GM19099 (cell line): Measurements from ENCODE around the gene SPATA4.

Experiments used
- POLR2A ChIP-seq: IDR thresholded peaks from 3 replicates; pipeline ENCODE4 v1.6.1; 2011; ENCODE audit warnings: low read depth; ENCODE audit not compliant: insufficient read length; ENCODE audit errors: extremely low read depth

SPATA4 gene

DNA sequence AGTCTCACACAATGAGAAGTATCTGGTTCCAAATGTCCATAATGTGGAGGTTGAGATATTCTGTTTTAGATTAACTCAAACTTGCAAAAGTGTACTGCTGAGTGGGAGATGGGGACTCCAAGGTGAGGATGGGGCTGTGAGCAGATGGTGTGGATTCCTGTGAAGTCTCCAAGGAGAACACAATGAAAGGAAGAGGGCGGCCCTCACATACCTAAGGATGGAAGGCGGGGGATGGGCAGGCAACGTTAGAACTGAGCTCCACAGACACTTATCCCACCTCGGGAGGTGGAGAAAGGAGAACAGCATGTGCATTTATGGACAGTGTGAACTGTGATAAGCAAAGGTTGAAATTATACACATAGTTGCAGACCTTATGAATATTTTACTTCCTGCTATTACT is 9.9 kb upstream of the SPATA4 start:
- TF ChIP-seq POLR2A: no peak

DNA sequence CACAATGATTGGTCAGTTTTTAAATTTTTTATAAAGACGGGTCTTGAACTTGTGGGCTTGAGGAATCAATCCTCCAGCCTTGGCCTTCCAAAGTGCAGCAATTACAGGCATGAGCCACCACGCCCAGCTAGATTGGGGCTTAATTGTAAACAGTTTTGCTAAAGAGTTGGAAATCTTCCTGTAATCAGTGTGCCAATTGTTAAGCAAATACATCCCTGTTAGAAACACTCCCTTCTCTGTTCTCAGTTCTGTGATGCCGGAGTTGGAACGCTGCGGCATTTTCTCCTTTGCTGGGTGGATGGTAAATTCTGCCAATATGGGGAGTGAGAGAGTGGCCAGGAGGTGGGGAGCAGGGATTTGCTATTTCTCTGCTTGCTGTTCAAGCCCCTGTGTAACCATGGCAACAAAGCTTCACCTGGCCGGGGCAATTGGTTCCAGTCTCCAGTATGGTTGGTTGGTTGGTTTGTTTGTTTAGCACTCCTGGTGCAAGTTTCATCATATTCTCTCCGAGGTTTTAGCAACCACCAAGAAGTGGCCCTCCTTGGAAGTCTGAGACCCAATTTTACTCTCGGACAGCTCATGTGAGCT is 3.0 kb upstream of the SPATA4 start:
- TF ChIP-seq POLR2A: no peak

DNA sequence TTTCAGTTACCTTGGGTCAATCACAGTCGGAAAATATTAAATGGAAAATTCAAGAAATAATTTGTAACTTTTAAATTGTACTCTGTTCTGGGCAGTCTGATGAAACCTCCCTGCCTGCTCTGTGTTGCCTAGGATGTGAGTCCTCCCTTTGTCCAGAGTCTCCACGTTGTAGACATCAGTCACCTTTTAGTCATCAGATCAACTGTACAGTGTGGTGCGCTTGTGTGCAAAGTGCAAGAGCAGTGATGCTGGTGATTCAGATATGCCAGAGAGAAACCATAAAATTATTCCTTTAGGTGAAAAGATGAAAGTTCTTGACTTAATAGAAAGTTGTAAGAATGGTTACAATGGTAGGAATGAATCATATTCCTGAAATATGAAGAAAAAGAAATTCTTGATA is 1.4 kb downstream of the SPATA4 start:
- no peak for TF ChIP-seq POLR2A

GRCh38 chr4:176193126-176193525 is 2.3 kb downstream of the SPATA4 start:
- no peak for TF ChIP-seq POLR2A

GRCh38 chr4:176191974-176192373 is 3.4 kb downstream of the SPATA4 start:
- TF ChIP-seq POLR2A: no peak

GRCh38 chr4:176189891-176190795 is 5.2 kb downstream of the SPATA4 start:
- TF ChIP-seq POLR2A: no peak

- TF ChIP-seq POLR2A: no peak
Observed at GRCh38 chr4:176188654-176189053, 6.7 kb downstream of the SPATA4 start.

GRCh38 chr4:176187624-176188023 is 7.8 kb downstream of the SPATA4 start:
- TF ChIP-seq POLR2A: no peak

DNA sequence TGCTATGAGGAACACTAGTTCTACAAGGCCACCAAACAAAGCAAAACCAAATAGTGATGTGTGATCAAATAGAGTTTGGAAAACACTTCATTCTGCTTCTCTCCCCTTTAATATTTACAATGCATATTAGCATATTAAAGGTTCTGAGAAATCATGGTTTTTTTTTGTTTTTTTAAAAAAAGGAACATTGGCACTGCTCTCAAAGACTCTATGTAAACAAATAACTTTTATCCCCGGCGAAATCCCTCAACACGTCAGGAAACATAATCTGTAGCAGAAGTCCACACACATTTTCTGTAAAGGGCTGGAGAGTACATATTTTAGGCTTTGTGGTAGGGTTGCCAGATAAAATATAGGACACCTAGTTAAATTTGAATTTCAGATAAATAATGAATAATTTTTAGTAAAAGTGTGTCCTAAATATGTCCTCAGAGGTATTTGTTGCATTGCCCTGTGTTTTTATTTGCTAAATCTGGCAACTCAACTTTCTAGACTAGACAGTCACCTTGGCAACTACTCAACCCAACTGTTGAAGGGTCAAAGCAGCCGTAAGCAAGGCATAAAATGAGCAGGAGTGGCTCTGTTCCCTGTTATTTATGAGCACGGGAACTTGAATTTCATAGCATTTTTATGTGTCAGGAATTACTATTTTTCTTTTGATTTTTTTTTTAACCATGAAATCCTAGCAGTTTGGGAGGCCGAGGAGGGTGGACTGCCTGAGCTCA is 8.6 kb downstream of the SPATA4 start:
- TF ChIP-seq POLR2A: no peak

GRCh38 chr4:176186067-176186466 is 9.3 kb downstream of the SPATA4 start:
- TF ChIP-seq POLR2A: no peak

DNA sequence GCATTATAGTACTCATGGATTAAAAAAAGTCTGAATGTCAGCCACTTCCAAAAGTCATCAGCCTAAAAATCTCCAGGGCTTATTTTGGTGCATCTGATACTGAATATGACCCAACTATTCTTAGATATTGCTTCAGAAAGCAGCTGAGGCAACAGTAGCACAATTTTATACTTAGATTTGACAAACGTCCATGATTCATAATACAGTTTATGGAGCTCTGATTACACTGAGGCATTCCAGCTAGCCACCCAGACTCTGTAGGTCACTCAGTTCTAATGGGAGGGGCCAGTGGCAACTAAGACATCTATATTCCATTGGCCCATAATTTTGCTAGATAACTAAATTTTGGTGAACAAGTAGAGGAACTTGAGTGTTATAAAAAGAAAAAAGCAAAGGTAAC is 10.3 kb downstream of the SPATA4 start:
- TF ChIP-seq POLR2A: no peak

DNA sequence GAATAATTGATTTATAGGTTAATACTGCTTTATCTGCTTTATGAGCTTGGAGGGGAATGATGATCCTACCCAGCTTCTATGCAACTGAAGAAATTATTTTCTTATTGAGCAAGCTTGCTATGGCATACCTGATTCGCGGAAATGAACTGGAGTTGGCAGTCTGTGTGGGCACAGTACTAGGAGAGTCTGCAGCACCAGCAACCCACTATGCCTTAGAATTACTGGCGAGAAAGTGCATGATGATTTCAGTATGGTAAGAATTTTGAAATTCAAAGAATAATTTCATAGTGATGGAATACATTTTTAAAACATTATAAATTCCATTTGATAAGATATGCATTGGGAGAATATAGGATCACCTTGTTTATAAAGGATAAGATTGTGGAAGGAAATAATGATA is 32.3 kb downstream of the SPATA4 start:
- TF ChIP-seq POLR2A: no peak

DNA sequence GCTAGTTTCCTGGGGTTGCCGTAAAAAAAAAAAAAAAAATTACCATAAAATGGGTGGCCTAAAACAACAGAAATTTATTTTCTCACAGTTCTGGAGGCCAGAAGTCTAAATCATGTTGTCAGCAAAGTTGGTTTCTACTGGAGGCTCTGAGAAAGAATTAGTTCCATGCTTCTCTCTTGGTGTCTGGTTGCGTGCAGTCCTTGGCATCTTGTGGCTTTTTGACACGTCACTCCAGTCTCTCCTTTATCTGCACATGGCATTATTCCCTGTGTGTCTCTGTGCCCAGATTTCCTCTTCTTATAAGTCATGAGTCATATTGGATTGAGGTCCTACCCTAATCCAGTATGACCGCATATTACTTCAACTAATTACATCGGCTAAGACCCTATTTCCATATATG is 38.7 kb downstream of the SPATA4 start:
- no peak for TF ChIP-seq POLR2A

GRCh38 chr4:176153124-176153523 is 42.3 kb downstream of the SPATA4 start:
- no peak for TF ChIP-seq POLR2A

DNA sequence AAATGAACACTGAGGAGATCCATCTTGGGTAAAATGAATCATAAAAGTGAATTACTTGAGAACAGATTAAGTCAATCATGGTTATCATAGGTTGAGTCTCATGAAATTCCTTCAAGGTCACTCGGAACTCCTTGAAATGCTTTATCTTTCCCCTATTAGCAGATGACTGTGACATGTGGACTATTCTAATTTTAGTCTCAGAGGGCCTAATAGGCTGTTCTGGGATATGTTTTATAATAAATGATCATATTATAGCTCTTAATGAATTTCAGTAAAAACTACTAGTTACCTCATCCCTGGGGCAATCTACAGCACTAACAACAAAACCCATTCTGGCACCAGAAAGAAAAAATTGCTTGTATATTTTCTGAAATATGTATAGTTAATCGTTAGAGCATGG is 44.7 kb downstream of the SPATA4 start:
- TF ChIP-seq POLR2A: no peak

DNA sequence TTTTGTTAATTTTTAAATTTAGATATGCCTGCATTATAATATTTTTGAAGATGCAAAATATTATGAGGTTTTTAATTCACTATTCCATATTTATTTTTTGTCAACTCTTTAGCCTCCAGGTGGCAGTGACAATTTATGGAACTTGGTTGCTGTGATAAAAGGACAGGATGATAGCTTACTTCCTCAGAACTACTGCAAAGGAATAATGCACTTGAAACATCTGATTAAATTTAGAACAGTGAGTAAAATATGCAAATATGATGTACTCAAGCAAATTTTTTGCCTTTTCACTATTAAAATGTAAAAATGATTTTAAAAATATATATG is 45.1 kb downstream of the SPATA4 start:
- no peak for TF ChIP-seq POLR2A
